Measurements from ENCODE around the gene LRRC45. TPM values are rescaled to one million over a fixed set of nuclear protein-coding genes. Genes with fewer than 3 reads are reported as not detected.

Gene LRRC45
- total and polyA plus RNA-seq, 9 of the 15 experiments (the other 6 are each of a cell fraction or from before 2014, with no cell fraction given) = 3.5 to 21.5 (median 11.2) TPM; not detected in 2

GRCh38 chr17:81976332-81977210 lies 46.5 kb upstream of the LRRC45 start (continued):
- TF ChIP-seq BRF2 (IDR thresholded peaks at IDR 0.05; ENCODE audit: borderline replicate concordance, insufficient read depth, insufficient read length) (no peak), ZFX (CRISPR knock-in tag; IDR thresholded peaks at IDR 0.05) (peak; percentile 58), ZNF512 (tag; IDR thresholded peaks at IDR 0.05) (no peak), TFAP4 (CRISPR knock-in tag; IDR thresholded peaks at IDR 0.05; ENCODE audit: borderline replicate concordance) (peak; percentile 53), ZBTB9 (CRISPR knock-in tag; IDR thresholded peaks at IDR 0.05) (0 out of 2 replicates have a peak, but pooled peaks have one; percentile 23), ZNF143 (CRISPR knock-in tag; IDR thresholded peaks at IDR 0.05) (no peak), PKNOX1 (IDR thresholded peaks at IDR 0.05) (peak; percentile 43), ATF7 (IDR thresholded peaks at IDR 0.05) (no peak), SPI1 (IDR thresholded peaks at IDR 0.05; ENCODE audit: borderline replicate concordance, low read depth, low read length) (peak; percentile 61; the same call in 1 of the 2 replicates), CREM (IDR thresholded peaks at IDR 0.05; ENCODE audit: low read depth) (0 out of 2 replicates have a peak, but pooled peaks have one; percentile 11), ZKSCAN3 (CRISPR knock-in tag; IDR thresholded peaks at IDR 0.05) (no peak), SREBF2 (CRISPR knock-in tag; IDR thresholded peaks at IDR 0.05) (0 out of 2 replicates have a peak, but pooled peaks have one; percentile 21), FOXJ3 (CRISPR knock-in tag; IDR thresholded peaks at IDR 0.05) (no peak), LARP7 (IDR thresholded peaks at IDR 0.05) (no peak), ZNF395 (CRISPR knock-in tag; IDR thresholded peaks at IDR 0.05) (peak; percentile 81), L3MBTL2 (IDR thresholded peaks at IDR 0.05) (peak; percentile 97), ZNF175 (CRISPR knock-in tag; IDR thresholded peaks at IDR 0.05; ENCODE audit: low read depth) (0 out of 2 replicates have a peak, but pooled peaks have one; percentile 55)
